GM06990 (cell line): ENCODE results near the gene FEN1.
A peak's percentile ranks its signal among the peaks of the same experiment; 100 is the strongest.

Source experiments
- DNase-seq: peaks from one replicate; pipeline ENCODE4 v3.0.0-alpha.2; 2011; ENCODE audit not compliant: insufficient read length; ENCODE audit errors: extremely low read depth
- H3K27me3 ChIP-seq: replicated peaks from 2 replicates; pipeline ENCODE4 v1.6.0; 2011; ENCODE audit warnings: low read length; ENCODE audit not compliant: control insufficient read depth, insufficient read depth
- H3K36me3 ChIP-seq: 2 replicates; pipeline ENCODE4 v1.5.1; 2011; ENCODE audit warnings: low read length; ENCODE audit not compliant: control insufficient read depth, insufficient read depth
- H3K4me3 ChIP-seq: replicated peaks from 2 replicates; pipeline ENCODE4 v1.5.1; 2011; ENCODE audit warnings: low read depth, mild to moderate bottlenecking, control low read depth, low read length
- TF ChIP-seq, protein P1 (sequence below): IDR thresholded peaks from 2 replicates; pipeline ENCODE4 v1.5.1; 2011; ENCODE audit warnings: low read length, control low read depth, mild to moderate bottlenecking, inconsistent platforms; ENCODE audit not compliant: insufficient read depth, poor library complexity, severe bottlenecking

FEN1 gene

DNA sequence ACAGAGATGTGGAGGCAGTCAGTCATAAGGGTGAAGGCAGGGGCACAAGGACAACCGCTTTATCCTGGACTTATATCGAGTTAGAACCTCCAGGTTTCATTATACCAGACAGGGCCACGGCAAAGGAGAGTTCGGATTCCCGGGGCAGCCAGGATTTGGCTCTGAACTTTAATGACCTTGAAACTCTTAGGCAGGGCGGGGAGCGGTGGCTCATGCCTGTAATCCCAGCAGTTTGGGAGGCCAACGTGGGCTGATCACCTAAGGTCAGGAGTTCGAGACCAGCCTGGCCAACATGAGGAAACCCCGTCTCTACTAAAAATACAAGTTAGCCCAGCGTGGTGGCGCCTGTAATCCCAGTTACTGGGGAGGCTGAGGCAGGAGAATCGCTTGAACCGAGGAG, 41.3 kb upstream of the FEN1 start:
- TF ChIP-seq, protein P1, sequence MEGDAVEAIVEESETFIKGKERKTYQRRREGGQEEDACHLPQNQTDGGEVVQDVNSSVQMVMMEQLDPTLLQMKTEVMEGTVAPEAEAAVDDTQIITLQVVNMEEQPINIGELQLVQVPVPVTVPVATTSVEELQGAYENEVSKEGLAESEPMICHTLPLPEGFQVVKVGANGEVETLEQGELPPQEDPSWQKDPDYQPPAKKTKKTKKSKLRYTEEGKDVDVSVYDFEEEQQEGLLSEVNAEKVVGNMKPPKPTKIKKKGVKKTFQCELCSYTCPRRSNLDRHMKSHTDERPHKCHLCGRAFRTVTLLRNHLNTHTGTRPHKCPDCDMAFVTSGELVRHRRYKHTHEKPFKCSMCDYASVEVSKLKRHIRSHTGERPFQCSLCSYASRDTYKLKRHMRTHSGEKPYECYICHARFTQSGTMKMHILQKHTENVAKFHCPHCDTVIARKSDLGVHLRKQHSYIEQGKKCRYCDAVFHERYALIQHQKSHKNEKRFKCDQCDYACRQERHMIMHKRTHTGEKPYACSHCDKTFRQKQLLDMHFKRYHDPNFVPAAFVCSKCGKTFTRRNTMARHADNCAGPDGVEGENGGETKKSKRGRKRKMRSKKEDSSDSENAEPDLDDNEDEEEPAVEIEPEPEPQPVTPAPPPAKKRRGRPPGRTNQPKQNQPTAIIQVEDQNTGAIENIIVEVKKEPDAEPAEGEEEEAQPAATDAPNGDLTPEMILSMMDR, result no peak
- Histone ChIP-seq H3K27me3 (peaks cover 2% of the 10 kb centered on the region), H3K4me3 (no peak overlapping the region), H3K36me3 (no peaks in the 10 kb centered on the region)
- no peak for DNase-seq

DNA sequence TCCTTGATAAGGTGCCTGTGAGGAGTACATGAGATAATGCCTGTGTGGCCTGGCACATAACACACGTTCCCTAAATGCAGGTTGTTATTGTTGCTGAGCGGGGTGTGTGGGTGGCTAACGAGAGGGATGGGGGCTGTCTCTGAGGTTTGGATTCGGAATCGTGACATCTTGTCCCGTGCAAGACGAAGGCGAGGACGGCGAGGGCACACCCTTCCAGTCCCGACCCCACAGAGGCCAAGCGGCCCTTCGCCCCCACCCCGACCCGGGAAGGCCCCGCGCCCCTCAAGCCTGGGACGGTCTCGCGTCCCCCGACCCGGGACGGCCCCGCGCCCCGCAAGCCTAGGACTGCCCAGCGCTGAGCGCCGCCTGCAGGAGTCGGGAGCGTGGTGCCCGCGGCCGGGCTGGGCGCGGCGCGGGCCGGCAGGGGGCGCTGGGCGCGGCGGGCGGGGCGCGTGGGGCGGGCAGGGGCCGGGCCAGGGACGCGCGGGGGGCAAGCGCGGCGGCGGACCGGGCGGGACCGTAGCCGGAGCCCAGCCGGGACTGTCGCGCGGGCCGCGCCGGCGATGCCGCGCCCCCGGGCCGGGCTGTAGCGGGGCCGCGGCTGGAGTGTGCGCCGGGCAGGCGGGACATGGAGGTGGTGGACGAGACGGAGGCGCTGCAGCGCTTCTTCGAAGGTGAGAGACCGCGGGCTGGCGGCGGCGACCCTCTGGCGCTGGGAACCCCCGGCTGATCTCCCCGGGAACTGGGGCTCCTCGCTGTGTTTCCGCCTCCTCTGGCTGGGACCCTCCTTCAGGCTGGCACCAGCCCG, 40.4 kb upstream of the FEN1 start, which contains the start of gene MYRF:
TSS of gene MYRF (plus strand) at position 520 of the 808 bp plus-strand sequence. CDS start at position 629, 109 bp downstream.
- peak; percentile 40 for DNase-seq
- Histone ChIP-seq H3K36me3 (no peaks in the 10 kb centered on the region), H3K27me3 (peaks cover 2% of the 10 kb centered on the region), H3K4me3 (peak within 1 kb of the TSS; percentile 27)
- TF ChIP-seq, protein P1, result no peak

DNA sequence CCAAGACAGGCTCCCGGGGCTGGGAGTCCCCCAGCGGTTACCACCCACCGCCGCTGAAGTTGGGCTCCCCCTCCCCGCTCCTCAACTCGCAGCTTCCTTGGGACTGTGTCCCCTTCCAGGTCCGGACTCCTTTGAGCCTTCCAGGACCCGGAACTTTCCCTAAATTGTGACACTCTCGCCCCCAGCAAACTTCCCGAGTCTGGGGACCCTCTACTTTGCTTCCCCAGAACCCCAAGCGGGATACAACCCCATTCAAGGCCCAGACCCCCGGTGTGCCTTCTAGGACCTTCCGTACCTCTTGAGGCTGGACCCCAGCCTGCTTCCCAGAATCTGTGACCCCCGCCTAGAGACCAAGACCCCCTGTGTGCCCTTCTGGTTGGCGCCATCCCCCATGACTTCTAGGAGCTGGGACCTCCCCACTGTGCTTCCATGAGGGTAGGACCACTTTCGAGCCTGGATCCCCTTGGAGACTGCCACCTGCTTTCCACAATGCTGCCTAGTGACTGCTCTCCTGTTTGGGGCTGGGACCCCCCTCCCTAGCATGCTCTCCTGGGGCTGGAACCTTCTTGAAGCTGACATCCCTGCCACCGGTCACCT, 39.7 kb upstream of the FEN1 start:
- TF ChIP-seq, protein P1, result no peak

DNA sequence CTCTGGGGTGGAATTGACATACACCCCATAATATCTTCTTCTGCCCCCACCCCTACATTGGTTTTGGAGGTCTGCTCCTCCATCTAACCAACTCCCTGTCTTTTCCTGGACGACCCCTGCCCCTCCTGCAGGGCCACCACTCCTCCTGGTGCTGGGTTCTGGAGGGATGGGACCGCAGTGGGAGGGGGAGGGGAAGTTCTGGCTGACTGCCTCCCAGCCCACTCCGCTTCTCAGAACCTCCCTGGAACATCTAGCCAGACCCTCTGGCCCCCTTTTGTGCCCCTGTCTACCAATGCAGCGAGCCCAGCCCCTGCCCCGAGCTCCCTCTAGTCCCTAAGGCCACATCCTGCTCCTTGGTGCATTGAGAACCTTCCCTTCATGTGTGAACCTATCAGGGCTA, 39.0 kb upstream of the FEN1 start:
- TF ChIP-seq, protein P1, result no peak
- no peak for DNase-seq
- no peaks in the 10 kb centered on the region for H3K36me3 ChIP-seq
- peaks cover 2% of the 10 kb centered on the region for H3K27me3 ChIP-seq
- H3K4me3 ChIP-seq, result no peak overlapping the region

More for the DNA sequence above, 39.7 kb upstream of the FEN1 start:
- Histone ChIP-seq H3K36me3 (no peaks in the 10 kb centered on the region), H3K4me3 (no peak overlapping the region; the same call in 1 of the 2 replicates), H3K27me3 (peaks cover 2% of the 10 kb centered on the region)
- DNase-seq, result no peak

DNA sequence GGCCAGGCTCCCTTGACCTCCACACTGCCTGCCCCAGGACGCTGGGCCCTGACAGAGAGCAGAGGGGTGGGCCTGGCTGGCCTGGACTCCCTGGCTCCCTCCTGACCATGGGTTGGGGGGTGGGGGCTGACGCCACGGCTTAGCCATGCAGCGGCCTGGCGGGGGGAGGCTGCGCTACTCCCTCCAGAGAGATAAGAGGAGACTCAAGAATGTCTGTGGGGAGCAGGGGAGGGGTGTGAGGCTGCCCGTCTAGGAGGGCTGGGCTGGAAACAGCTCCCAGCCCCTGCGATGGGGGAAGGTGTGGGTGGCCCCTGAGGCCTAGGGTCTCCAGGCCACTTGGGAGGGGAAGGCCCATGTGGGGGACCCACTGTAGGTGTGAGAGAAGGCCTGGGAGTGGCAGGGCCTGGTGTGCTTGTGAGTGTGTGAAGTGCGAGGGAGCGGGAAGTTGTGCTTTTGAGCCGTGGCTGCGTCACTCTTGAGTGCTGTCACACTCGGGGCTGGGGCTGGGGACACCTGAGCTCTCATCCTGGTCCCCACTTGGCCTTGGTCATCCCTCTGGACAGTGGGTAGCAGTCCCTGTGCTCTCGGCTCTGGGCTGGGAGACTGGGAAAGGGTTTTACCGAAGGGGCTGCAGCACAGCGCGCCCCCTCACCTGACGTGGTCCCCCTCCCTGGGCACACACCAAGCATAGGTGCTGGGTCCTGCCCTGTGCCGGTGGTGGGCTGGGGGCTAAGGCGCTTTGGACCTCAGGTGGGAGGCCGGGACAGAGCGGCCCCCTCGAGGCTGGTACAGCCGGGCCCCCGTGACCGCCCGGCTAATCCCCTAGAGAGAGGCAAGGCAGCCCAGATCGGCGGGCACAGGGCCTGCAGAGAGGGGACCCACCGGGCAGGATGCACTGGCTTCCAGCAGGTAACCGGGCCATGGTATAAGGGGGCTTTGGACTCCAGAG, 37.9 kb upstream of the FEN1 start:
- DNase-seq, result no peak
- TF ChIP-seq, protein P1, result no peak
- Histone ChIP-seq H3K36me3 (no peaks in the 10 kb centered on the region), H3K4me3 (no peak overlapping the region), H3K27me3 (peaks cover 2% of the 10 kb centered on the region)
